CD14-positive monocyte (primary cell): ENCODE results near the gene ACKR1. TPM values are rescaled to one million over a fixed set of nuclear protein-coding genes. Genes with fewer than 3 reads are reported as not detected.
A peak's percentile ranks its signal among the peaks of the same experiment; 100 is the strongest.

Source experiments
- DNase-seq, 3 donors: peaks; one replicate each; pipeline ENCODE4 v3.0.0-alpha.2; 2011 to 2022
- H2AFZ ChIP-seq: 2 replicates; pipeline ENCODE4 v1.6.0; 2012; ENCODE audit warnings: mild to moderate bottlenecking, low read depth, low read length, inconsistent platforms; ENCODE audit not compliant: insufficient read depth, poor library complexity, severe bottlenecking
- H3K27ac ChIP-seq, 2 donors: 1 replicate in 1 of 2; 2 replicates in 1 of 2; pipeline ENCODE4 v1.5.1; 2012 to 2013; ENCODE audit warnings: low read length in 2 of 2, control low read depth in 1 of 2, inconsistent platforms in 1 of 2, low read depth in 1 of 2, mild to moderate bottlenecking in 1 of 2
- H3K27me3 ChIP-seq, 2 donors: one replicate each; pipeline versions ENCODE4 v1.6.0 to v1.6.1; 2011 to 2013; ENCODE audit warnings: low read length in 2 of 2; ENCODE audit not compliant: control insufficient read depth in 2 of 2, insufficient read depth in 2 of 2
- H3K36me3 ChIP-seq, 2 donors: replicated peaks in 1 of 2; 1 replicate in 1 of 2; 2 replicates in 1 of 2; pipeline versions ENCODE4 v1.5.1 to v1.6.1; 2012 to 2013; ENCODE audit warnings: low read length in 2 of 2, control low read depth in 1 of 2, inconsistent platforms in 1 of 2, mild to moderate bottlenecking in 1 of 2; ENCODE audit not compliant: insufficient read depth in 2 of 2, control insufficient read depth in 1 of 2
- H3K4me1 ChIP-seq, 2 donors: 1 replicate in 1 of 2; 2 replicates in 1 of 2; pipeline versions ENCODE4 v1.5.1 to v1.6.1; 2012 to 2013; ENCODE audit warnings: low read length in 2 of 2, control low read depth in 1 of 2, inconsistent platforms in 1 of 2, mild to moderate bottlenecking in 1 of 2, moderate library complexity in 1 of 2; ENCODE audit not compliant: insufficient read depth in 2 of 2, control insufficient read depth in 1 of 2
- H3K4me2 ChIP-seq: replicated peaks from 2 replicates; pipeline ENCODE3; 2012; ENCODE audit warnings: low read length, moderate library complexity, mild to moderate bottlenecking; ENCODE audit not compliant: poor library complexity, severe bottlenecking; ENCODE audit errors: extremely low read depth
- H3K4me3 ChIP-seq, 3 experiments: fragments of 200-600 bp in 1 of 3; sonication (generic) in 1 of 3; replicated peaks in 1 of 3; 1 replicate in 2 of 3; 2 replicates in 1 of 3; pipeline ENCODE4 v1.5.1; 2011 to 2013; ENCODE audit warnings: low read length in 3 of 3, mild to moderate bottlenecking in 3 of 3, control low read depth in 2 of 3, low read depth in 2 of 3, inconsistent platforms in 1 of 3, moderate library complexity in 1 of 3
- H3K79me2 ChIP-seq: 2 replicates; pipeline ENCODE4 v1.6.0; 2012; ENCODE audit warnings: mild to moderate bottlenecking, control low read depth, inconsistent platforms, low read length, moderate library complexity; ENCODE audit not compliant: insufficient read depth
- H3K9ac ChIP-seq: 2 replicates; pipeline ENCODE4 v1.6.0; 2017; ENCODE audit warnings: low read length, mild to moderate bottlenecking; ENCODE audit not compliant: insufficient read depth, poor library complexity, severe bottlenecking
- H3K9me3 ChIP-seq, 2 donors: replicated peaks in 1 of 2; 1 replicate in 1 of 2; 2 replicates in 1 of 2; pipeline versions ENCODE4 v1.5.1 to v1.6.1; 2012 to 2013; ENCODE audit warnings: low read length in 2 of 2, control low read depth in 1 of 2; ENCODE audit not compliant: control insufficient read depth in 1 of 2, insufficient read depth in 1 of 2
- H4K20me1 ChIP-seq: 2 replicates; pipeline ENCODE4 v1.6.0; 2012; ENCODE audit warnings: mild to moderate bottlenecking, low read length, control low read depth, moderate library complexity; ENCODE audit not compliant: insufficient read depth
- H3K27ac Mint-ChIP-seq, 7 donors: one replicate each; pipeline ENCODE4 v1.8.0; 2020; ENCODE audit warnings: mild to moderate bottlenecking in 7 of 7, mixed read lengths in 7 of 7, moderate library complexity in 6 of 7, inconsistent platforms in 2 of 7
- H3K27me3 Mint-ChIP-seq, 3 donors: one replicate each; pipeline ENCODE4 v1.8.0; 2021 to 2022; ENCODE audit warnings: low read depth in 3 of 3, mild to moderate bottlenecking in 3 of 3, mixed read lengths in 3 of 3, moderate library complexity in 3 of 3, inconsistent platforms in 1 of 3
- H3K36me3 Mint-ChIP-seq, 2 donors: one replicate each; pipeline ENCODE4 v1.8.0; 2020; ENCODE audit warnings: mixed read lengths in 2 of 2, inconsistent platforms in 1 of 2, mild to moderate bottlenecking in 1 of 2
- H3K4me1 Mint-ChIP-seq: one replicate; pipeline ENCODE4 v1.8.0; 2020; ENCODE audit warnings: mild to moderate bottlenecking, mixed read lengths
- H3K4me3 Mint-ChIP-seq, 2 donors: one replicate each; pipeline ENCODE4 v1.8.0; 2020; ENCODE audit warnings: mild to moderate bottlenecking in 2 of 2, mixed read lengths in 2 of 2, moderate library complexity in 1 of 2
- H3K9me3 Mint-ChIP-seq, 7 donors: one replicate each; pipeline ENCODE4 v1.8.0; 2020 to 2022; ENCODE audit warnings: mixed read lengths in 7 of 7, mild to moderate bottlenecking in 6 of 7, moderate library complexity in 6 of 7, inconsistent platforms in 2 of 7
- CTCF ChIP-seq: fragments of 200-600 bp; IDR thresholded peaks from one replicate; pipeline ENCODE4 v1.8.0; 2022; ENCODE audit warnings: antibody characterized with exemption, mild to moderate bottlenecking
- WGBS: methylation state at CpG from one replicate; pipeline ENCODE4 v1.1.5; 2013; ENCODE audit warnings: missing lambda C conversion rate; ENCODE audit not compliant: insufficient coverage; 5-methylcytosine and 5-hydroxymethylcytosine counted together
- intact Hi-C, 2 donors: fragments of 100-400 bp; cut with micrococcal nuclease; formaldehyde crosslinking; loops; one replicate each; pipeline versions ENCODE4 v1.15.0 to v1.15.1; 2023
- polyA plus RNA-seq, 3 donors: library from polyadenylated mRNA; depleted of rRNA in 1 of 3; unstranded in 2 of 3; stranded (reverse) in 1 of 3; fragments of 300-500 nt in 2 of 3; fragments of >200 nt in 1 of 3; fragmentation: Illumina TruSeq in 2 of 3; gene quantifications; 1 replicate in 2 of 3; 2 replicates in 1 of 3; pipeline ENCODE4 v1.2.3, GENCODE V29; 2012 to 2021

Gene ACKR1
- polyA plus RNA-seq, 3 donors, result 0.14 TPM; not detected in 2

- intact Hi-C loops, result loop anchor here in 1 of 2 donors (2.0 to 5.0 kb wide), 2 partner anchors 53 to 74 kb away; no protein-coding TSS in a partner anchor
- no peak overlapping the region for H3K9ac ChIP-seq
- Mint-ChIP-seq H3K36me3 (no peaks in the 10 kb centered on the region), H3K27ac (no peak overlapping the region), H3K4me1 (peaks cover 45% of the 10 kb centered on the region), H3K4me3 (peak overlapping the region in 1 of 2 donors; percentile 43), H3K9me3 (peaks cover 0 to 2% (median 0%) of the 10 kb centered on the region in 7 donors), H3K27me3 (peaks cover 8 to 13% (median 9%) of the 10 kb centered on the region in 3 donors)
- H3K4me3 ChIP-seq, result no peak overlapping the region
- no peaks in the 10 kb centered on the region for H3K9me3 ChIP-seq
- no peaks in the 10 kb centered on the region for H4K20me1 ChIP-seq
- no peaks in the 10 kb centered on the region for H3K79me2 ChIP-seq
- no peaks in the 10 kb centered on the region for H3K27me3 ChIP-seq
- no peak for DNase-seq
- H3K36me3 ChIP-seq, result no peaks in the 10 kb centered on the region
- H3K4me2 ChIP-seq, result peak overlapping the region; percentile 17
- no peak overlapping the region for H3K27ac ChIP-seq
- no peak overlapping the region for H2AFZ ChIP-seq
- no peak for TF ChIP-seq CTCF
- 17% methylated on average over 7 of the region's 18 CpGs for WGBS
- H3K4me1 ChIP-seq, result peaks cover 19 to 25% of the 10 kb centered on the region in 2 donors
Observed at GRCh38 chr1:159200769-159201168, 3.9 kb upstream of the ACKR1 start.

GRCh38 chr1:159201642-159202041, 3.0 kb upstream of the ACKR1 start:
- intact Hi-C loops, result loop anchor here in 1 of 2 donors (2.0 to 5.0 kb wide), 2 partner anchors 54 to 75 kb away; no protein-coding TSS in a partner anchor
- peaks cover 8 to 13% (median 10%) of the 10 kb centered on the region in 3 donors for H3K27me3 Mint-ChIP-seq
- H3K4me3 ChIP-seq, result peak overlapping the region in 1 of 3 experiments; percentile 13

More at GRCh38 chr1:159201642-159202041, 3.0 kb upstream of the ACKR1 start:
- TF ChIP-seq CTCF, result no peak
- Mint-ChIP-seq H3K4me1 (peaks cover 45% of the 10 kb centered on the region), H3K4me3 (peak overlapping the region in 1 of 2 donors; percentile 68), H3K9me3 (peaks cover 0 to 1% (median 0%) of the 10 kb centered on the region in 7 donors), H3K27ac (no peak overlapping the region), H3K36me3 (no peaks in the 10 kb centered on the region)
- DNase-seq, result peak in 2 of 3 donors; percentile 3 to 11
- H3K36me3 ChIP-seq, result no peaks in the 10 kb centered on the region
- H2AFZ ChIP-seq, result no peak overlapping the region
- H3K79me2 ChIP-seq, result no peaks in the 10 kb centered on the region
- H3K4me2 ChIP-seq, result peak overlapping the region; percentile 17
- no peaks in the 10 kb centered on the region for H4K20me1 ChIP-seq
- no peak overlapping the region for H3K9ac ChIP-seq
- H3K27me3 ChIP-seq, result no peaks in the 10 kb centered on the region
- no peaks in the 10 kb centered on the region for H3K9me3 ChIP-seq
- no peak overlapping the region for H3K27ac ChIP-seq
- H3K4me1 ChIP-seq, result peaks cover 19 to 25% of the 10 kb centered on the region in 2 donors
- 0% methylated on average over 1 of the region's 5 CpGs for WGBS
